Middle frontal gyrus (tissue), 1 donor: ENCODE measurements around the gene CAPN2.
A peak's percentile ranks its signal among the peaks of the same experiment; 100 is the strongest.

Experiments
- DNase-seq: peaks from one replicate; pipeline ENCODE4 v3.0.0-alpha.2; 2015; ENCODE audit warnings: low spot score; ENCODE audit errors: extremely low spot score

CAPN2 gene

GRCh38 chr1:223712194-223712849 is at the start of gene CAPN2:
CAPN2 (plus strand) TSS chr1:223712539; CDS start chr1:223712641, 102 bp downstream.
- DNase-seq, result peak; percentile 39

GRCh38 chr1:223662943-223663342 is 49.4 kb upstream of the CAPN2 start:
- no peak for DNase-seq

- DNase-seq, result no peak
These were observed 48.2 kb upstream of the CAPN2 start for GRCh38 chr1:223664106-223664505.

- DNase-seq, result no peak
These were observed 46.6 kb upstream of the CAPN2 start, which contains the start of gene CAPN8 for GRCh38 chr1:223665592-223666312. CAPN8 (minus strand) TSS chr1:223665701; CDS start chr1:223665646, 55 bp downstream.

GRCh38 chr1:223667484-223668182 is 44.7 kb upstream of the CAPN2 start:
- DNase-seq, result no peak

- no peak for DNase-seq
These were observed 43.1 kb upstream of the CAPN2 start for GRCh38 chr1:223669003-223669795.

- no peak for DNase-seq
These were observed 41.7 kb upstream of the CAPN2 start for GRCh38 chr1:223670458-223671159.

- DNase-seq, result no peak
These were observed 38.0 kb upstream of the CAPN2 start for GRCh38 chr1:223674119-223674890.

- DNase-seq, result no peak
These were observed 33.5 kb upstream of the CAPN2 start for GRCh38 chr1:223678841-223679240.

- DNase-seq, result no peak
These were observed 32.2 kb upstream of the CAPN2 start for GRCh38 chr1:223680188-223680587.

GRCh38 chr1:223682502-223682901 is 29.8 kb upstream of the CAPN2 start:
- DNase-seq, result no peak

- no peak for DNase-seq
These were observed 28.5 kb upstream of the CAPN2 start for GRCh38 chr1:223683586-223684487.

- DNase-seq, result no peak
These were observed 27.9 kb upstream of the CAPN2 start for GRCh38 chr1:223684488-223684792.

GRCh38 chr1:223691121-223691520 is 21.2 kb upstream of the CAPN2 start:
- no peak for DNase-seq

- no peak for DNase-seq
These were observed 17.3 kb upstream of the CAPN2 start for GRCh38 chr1:223695014-223695548.

GRCh38 chr1:223695941-223696340 is 16.4 kb upstream of the CAPN2 start:
- no peak for DNase-seq

GRCh38 chr1:223700388-223700918 is 11.9 kb upstream of the CAPN2 start:
- DNase-seq, result no peak

GRCh38 chr1:223700942-223701637 is 11.2 kb upstream of the CAPN2 start:
- no peak for DNase-seq
